HepG2 (cell line): ENCODE results near the gene SNRPD2. TPM values are rescaled to one million over a fixed set of nuclear protein-coding genes. Genes with fewer than 3 reads are reported as not detected.

Experiments
- CHD2 ChIP-seq: IDR thresholded peaks from 2 replicates; pipeline ENCODE4 v1.6.1; 2011; ENCODE audit warnings: low read depth, low read length, improper control_type of control experiment
- CREB1 ChIP-seq, 2 experiments: fragments of 450-650 bp in 1 of 2; IDR thresholded peaks; 2 replicates each; pipeline ENCODE4 v1.6.1; 2016 to 2017; ENCODE audit warnings: control low read depth in 1 of 2, mild to moderate bottlenecking in 1 of 2, missing compliant biosample characterization in 1 of 2, missing genetic modification characterization in 1 of 2
- DRAP1 ChIP-seq: IDR thresholded peaks from 2 replicates; pipeline ENCODE4 v1.6.1; 2016; ENCODE audit warnings: missing genetic modification reagents, missing compliant biosample characterization
- FOSL1 ChIP-seq: sonication (generic); formaldehyde crosslinking; IDR thresholded peaks from 2 replicates; pipeline ENCODE4 v1.9.0; 2021; ENCODE audit warnings: missing genetic modification reagents, borderline replicate concordance
- GMEB1 ChIP-seq: sonication (generic); formaldehyde crosslinking; IDR thresholded peaks from 2 replicates; pipeline ENCODE4 v1.5.1; 2020; ENCODE audit warnings: missing genetic modification reagents, mild to moderate bottlenecking, borderline replicate concordance
- JUN ChIP-seq: sonication (generic); formaldehyde crosslinking; IDR thresholded peaks from 2 replicates; pipeline ENCODE4 v1.4.0; 2020; ENCODE audit warnings: mild to moderate bottlenecking, missing genetic modification reagents
- KDM1A ChIP-seq: IDR thresholded peaks from 2 replicates; pipeline ENCODE4 v1.6.1; 2016; ENCODE audit warnings: missing compliant biosample characterization
- KDM2A ChIP-seq: sonication (generic); formaldehyde crosslinking; IDR thresholded peaks from 2 replicates; pipeline ENCODE4 v1.4.0; 2020; ENCODE audit warnings: low read depth, missing genetic modification reagents, borderline replicate concordance
- LRRFIP1 ChIP-seq: sonication (generic); formaldehyde crosslinking; conservative IDR thresholded peaks from 2 replicates; pipeline ENCODE4 v1.4.0; 2020; ENCODE audit warnings: missing genetic modification reagents
- MTF1 ChIP-seq: sonication (generic); formaldehyde crosslinking; IDR thresholded peaks from 2 replicates; pipeline ENCODE4 v1.5.0; 2020; ENCODE audit warnings: missing genetic modification reagents
- NFYB ChIP-seq: sonication (generic); formaldehyde crosslinking; IDR thresholded peaks from 2 replicates; pipeline ENCODE4 v1.4.0; 2020; ENCODE audit warnings: missing genetic modification reagents
- PHF20 ChIP-seq: sonication (generic); formaldehyde crosslinking; IDR thresholded peaks from 2 replicates; pipeline ENCODE4 v1.5.0; 2020; ENCODE audit warnings: mild to moderate bottlenecking, missing genetic modification reagents
- REL ChIP-seq: sonication (generic); formaldehyde crosslinking; conservative IDR thresholded peaks from 2 replicates; pipeline ENCODE4 v1.8.0; 2022; ENCODE audit warnings: mild to moderate bottlenecking, missing genetic modification reagents, moderate library complexity
- STAT6 ChIP-seq: sonication (generic); formaldehyde crosslinking; IDR thresholded peaks from 2 replicates; pipeline ENCODE4 v1.4.0; 2020; ENCODE audit warnings: missing genetic modification reagents, mild to moderate bottlenecking, borderline replicate concordance
- ZBTB38 ChIP-seq: sonication (generic); formaldehyde crosslinking; IDR thresholded peaks from 2 replicates; pipeline ENCODE4 v1.5.1; 2020; ENCODE audit warnings: mild to moderate bottlenecking, missing genetic modification reagents
- ZEB1 ChIP-seq: IDR thresholded peaks from 2 replicates; pipeline ENCODE4 v1.6.1; 2012; ENCODE audit warnings: mild to moderate bottlenecking, low read depth, inconsistent platforms; ENCODE audit not compliant: insufficient replicate concordance
- ZNF292 ChIP-seq: sonication (generic); formaldehyde crosslinking; IDR thresholded peaks from 2 replicates; pipeline ENCODE4 v1.8.1; 2022; ENCODE audit warnings: mild to moderate bottlenecking, low read depth, missing genetic modification reagents, borderline replicate concordance
- ZNF549 ChIP-seq: sonication (generic); formaldehyde crosslinking; IDR thresholded peaks from 2 replicates; pipeline ENCODE4 v1.5.0; 2020; ENCODE audit warnings: missing genetic modification reagents
- ZNF766 ChIP-seq: sonication (generic); formaldehyde crosslinking; IDR thresholded peaks from 2 replicates; pipeline ENCODE4 v1.5.0; 2020; ENCODE audit warnings: missing genetic modification reagents, borderline replicate concordance
- ZNF800 ChIP-seq: sonication (generic); formaldehyde crosslinking; IDR thresholded peaks from 2 replicates; pipeline ENCODE4 v1.4.0; 2020; ENCODE audit warnings: missing genetic modification reagents
- polyA plus RNA-seq, 8 experiments: library from polyadenylated mRNA; depleted of rRNA in 3 of 8; stranded (reverse) in 7 of 8; unstranded in 1 of 8; fragments of >200 nt; fragmentation: Illumina TruSeq in 4 of 8; extraction: Trizol in 4 of 8; gene quantifications; 2 replicates each; pipeline versions ENCODE4 v1.2.1 to v1.2.3, GENCODE V29; 2011 to 2016; ENCODE audit warnings: low read depth in 4 of 8, missing spikeins in 1 of 8, mixed read lengths in 1 of 8; ENCODE audit not compliant: insufficient read depth in 1 of 8
- total RNA-seq, 5 experiments: library from RNA; depleted of rRNA; stranded (reverse); fragments of >200 nt; fragmentation: Illumina TruSeq; extraction: Trizol; gene quantifications; 2 replicates each; pipeline ENCODE4 v1.2.3, GENCODE V29; 2016; ENCODE audit warnings: low read depth in 1 of 5

SNRPD2 gene
- total and polyA plus RNA-seq, 2 of the 13 experiments (the other 11 are each of a cell fraction or from before 2014, with no cell fraction given), result 299 to 485 TPM

GRCh38 chr19:45641274-45642105 is 50.3 kb downstream of the SNRPD2 start (continued):
- TF ChIP-seq MTF1 (CRISPR knock-in tag), result no peak
- no peak for TF ChIP-seq KDM1A (CRISPR knock-in tag)
- no peak for TF ChIP-seq GMEB1
- no peak; the same call in 1 of the 2 replicates for TF ChIP-seq STAT6
- no peak for TF ChIP-seq ZNF800
- TF ChIP-seq FOSL1 (CRISPR knock-in tag), result no peak
- TF ChIP-seq KDM2A (CRISPR knock-in tag), result no peak
- TF ChIP-seq REL (CRISPR knock-in tag), result 0 out of 2 replicates have a peak, but pooled peaks have one; percentile 61
- TF ChIP-seq PHF20 (CRISPR knock-in tag), result no peak; the same call in 1 of the 2 replicates
- TF ChIP-seq ZNF766 (CRISPR knock-in tag), result no peak
- TF ChIP-seq CREB1 (IDR thresholded peaks at IDR 0.05), result no peak
- no peak for TF ChIP-seq CREB1 (CRISPR knock-in tag; IDR thresholded peaks at IDR 0.05)
- no peak for TF ChIP-seq JUN
- TF ChIP-seq ZBTB38 (CRISPR knock-in tag), result no peak
- TF ChIP-seq ZNF549 (CRISPR knock-in tag), result no peak
- TF ChIP-seq DRAP1 (CRISPR knock-in tag), result 0 out of 2 replicates have a peak, but pooled peaks have one; percentile 27
- peak; percentile 39 for TF ChIP-seq ZEB1
- TF ChIP-seq CHD2, result no peak
- TF ChIP-seq ZNF292 (CRISPR knock-in tag), result no peak
- TF ChIP-seq LRRFIP1 (CRISPR knock-in tag), result no peak
- TF ChIP-seq NFYB (CRISPR knock-in tag), result no peak
